Panc1 (cell line): ENCODE measurements around the gene MITF.

Experiments used
- CTCF ChIP-seq: fragments of 450-650 bp; IDR thresholded peaks from 2 replicates; pipeline ENCODE4 v1.5.1; 2017; ENCODE audit warnings: mild to moderate bottlenecking
- POLR2AphosphoS5 ChIP-seq: IDR thresholded peaks from 2 replicates; pipeline ENCODE4 v1.6.1; 2012; ENCODE audit warnings: mild to moderate bottlenecking, low read depth, low read length, moderate library complexity
- REST ChIP-seq, 2 experiments: IDR thresholded peaks; 2 replicates each; pipeline ENCODE4 v1.6.1; 2011 to 2012; ENCODE audit warnings: low read depth in 2 of 2, control low read depth in 1 of 2, low read length in 1 of 2, mild to moderate bottlenecking in 1 of 2, moderate library complexity in 1 of 2; ENCODE audit not compliant: insufficient read depth in 1 of 2
- SIN3A ChIP-seq: IDR thresholded peaks from 2 replicates; pipeline ENCODE4 v1.6.1; 2012; ENCODE audit warnings: low read depth, mild to moderate bottlenecking, low read length, moderate library complexity, borderline replicate concordance; ENCODE audit not compliant: insufficient read depth

GRCh38 chr3:69772152-69772867, 33.0 kb downstream of the MITF start:
- TF ChIP-seq CTCF (no peak), REST (IDR thresholded peaks at IDR 0.05; ENCODE audit: insufficient read depth in 1 of 2, low read depth in 2 of 2, low read length in 1 of 2) (no peak), POLR2AphosphoS5 (no peak), SIN3A (no peak)
